WTC11 (cell line): ENCODE measurements around the gene SNX32. TPM values are rescaled to one million over a fixed set of nuclear protein-coding genes. Genes with fewer than 3 reads are reported as not detected.

Experiments
- ATAC-seq: fragments of 200-7000 bp; cut with Tn5 transposase; 2 replicates; pipeline ENCODE4 v1.10.0; 2021; ENCODE audit warnings: mild to moderate bottlenecking, moderate library complexity
- CTCF ChIA-PET: fragments of 300-600 bp; sonication (Branson Sonifier 250); formaldehyde crosslinking; loops from one replicate; lab custom pipeline; 2021; ENCODE audit warnings: antibody characterized with exemption; lab: Charles Lee
- POLR2A ChIA-PET: fragments of 350-600 bp; sonication (Branson Sonifier 250); formaldehyde crosslinking; loops from one replicate; lab custom pipeline; 2021; ENCODE audit warnings: antibody characterized with exemption; lab: Charles Lee
- DNase-seq: peaks from one replicate; pipeline ENCODE4 v3.0.0; 2021; ENCODE audit warnings: low spot score
- H3K27ac Mint-ChIP-seq: 2 replicates; pipeline ENCODE4 v1.8.0; 2021; ENCODE audit warnings: mixed read lengths
- H3K27me3 Mint-ChIP-seq: 2 replicates; pipeline ENCODE4 v1.8.0; 2021; ENCODE audit warnings: low read depth, mild to moderate bottlenecking, moderate library complexity, mixed read lengths
- H3K36me3 Mint-ChIP-seq: 2 replicates; pipeline ENCODE4 v1.8.0; 2021; ENCODE audit warnings: mixed read lengths
- H3K4me1 Mint-ChIP-seq: 2 replicates; pipeline ENCODE4 v1.8.0; 2022; ENCODE audit warnings: mixed read lengths
- H3K4me3 Mint-ChIP-seq: 2 replicates; pipeline ENCODE4 v1.8.0; 2021; ENCODE audit warnings: mild to moderate bottlenecking, moderate library complexity, mixed read lengths
- H3K9me3 Mint-ChIP-seq: 2 replicates; pipeline ENCODE4 v1.8.0; 2021; ENCODE audit warnings: mixed read lengths
- ATF6 ChIP-seq: sonication (generic); formaldehyde crosslinking; IDR thresholded peaks from 2 replicates; pipeline ENCODE4 v1.8.1; 2023; ENCODE audit warnings: mild to moderate bottlenecking, missing genetic modification reagents
- CBFB ChIP-seq: sonication (generic); formaldehyde crosslinking; IDR thresholded peaks from 2 replicates; pipeline ENCODE4 v1.8.1; 2022; ENCODE audit warnings: mild to moderate bottlenecking, low read depth, missing genetic modification reagents
- CREB1 ChIP-seq: sonication (generic); formaldehyde crosslinking; IDR thresholded peaks from 2 replicates; pipeline ENCODE4 v1.8.0; 2023; ENCODE audit warnings: mild to moderate bottlenecking, missing genetic modification reagents
- E2F1 ChIP-seq: sonication (generic); formaldehyde crosslinking; IDR thresholded peaks from 2 replicates; pipeline ENCODE4 v1.8.0; 2022; ENCODE audit warnings: mild to moderate bottlenecking, missing genetic modification reagents
- FOXJ3 ChIP-seq: sonication (generic); formaldehyde crosslinking; IDR thresholded peaks from 2 replicates; pipeline ENCODE4 v1.9.0; 2021; ENCODE audit warnings: missing genetic modification reagents, mild to moderate bottlenecking, borderline replicate concordance
- FOXP4 ChIP-seq: sonication (generic); formaldehyde crosslinking; IDR thresholded peaks from 2 replicates; pipeline ENCODE4 v1.8.0; 2022; ENCODE audit warnings: mild to moderate bottlenecking, missing genetic modification reagents
- GABPB1 ChIP-seq: sonication (generic); formaldehyde crosslinking; IDR thresholded peaks from 2 replicates; pipeline ENCODE4 v1.8.1; 2023; ENCODE audit warnings: mild to moderate bottlenecking, missing genetic modification reagents
- KAT7 ChIP-seq: sonication (generic); formaldehyde crosslinking; IDR thresholded peaks from 2 replicates; pipeline ENCODE4 v1.8.1; 2023; ENCODE audit warnings: missing genetic modification reagents, mild to moderate bottlenecking, borderline replicate concordance
- MLX ChIP-seq: sonication (generic); formaldehyde crosslinking; IDR thresholded peaks from 2 replicates; pipeline ENCODE4 v1.8.1; 2023; ENCODE audit warnings: mild to moderate bottlenecking, missing genetic modification reagents, moderate library complexity
- NFE2L1 ChIP-seq: sonication (generic); formaldehyde crosslinking; IDR thresholded peaks from 2 replicates; pipeline ENCODE4 v1.8.1; 2023; ENCODE audit warnings: missing genetic modification reagents
- NR3C1 ChIP-seq: sonication (generic); formaldehyde crosslinking; conservative IDR thresholded peaks from 2 replicates; pipeline ENCODE4 v1.8.1; 2023; ENCODE audit warnings: low read depth, mild to moderate bottlenecking, missing genetic modification reagents
- RORB ChIP-seq: fragments of 250-450 bp; sonication (Bioruptor Pico); IDR thresholded peaks from 2 replicates; pipeline ENCODE4 v1.9.0; 2021; ENCODE audit warnings: mild to moderate bottlenecking
- SOX15 ChIP-seq: fragments of 250-450 bp; sonication (Bioruptor Pico); IDR thresholded peaks from 2 replicates; pipeline ENCODE4 v1.9.0; 2021; ENCODE audit warnings: mild to moderate bottlenecking
- SP1 ChIP-seq: sonication (generic); formaldehyde crosslinking; conservative IDR thresholded peaks from 2 replicates; pipeline ENCODE4 v1.8.1; 2022; ENCODE audit warnings: missing genetic modification reagents
- ZNF263 ChIP-seq: sonication (generic); formaldehyde crosslinking; IDR thresholded peaks from 2 replicates; pipeline ENCODE4 v1.8.1; 2022; ENCODE audit warnings: low read depth, mild to moderate bottlenecking, moderate library complexity, missing genetic modification reagents
- ZNF671 ChIP-seq: fragments of 250-450 bp; sonication (Bioruptor Pico); IDR thresholded peaks from 2 replicates; pipeline ENCODE4 v1.8.0; 2021; ENCODE audit warnings: mild to moderate bottlenecking
- total RNA-seq: library from RNA; stranded (reverse); gene quantifications from 3 replicates; pipeline ENCODE4 v1.2.3, GENCODE V29; 2021
- TF ChIP-seq, protein P1 (sequence below): fragments of 250-450 bp; sonication (Bioruptor Pico); IDR thresholded peaks from 2 replicates; pipeline ENCODE4 v1.9.0; 2021; ENCODE audit warnings: mild to moderate bottlenecking
- TF ChIP-seq, protein P2 (sequence below): fragments of 250-450 bp; sonication (Bioruptor Pico); IDR thresholded peaks from 2 replicates; pipeline ENCODE4 v1.8.0; 2021; ENCODE audit warnings: mild to moderate bottlenecking

SNX32 gene
- total RNA-seq, 1 experiment from 2014 or later: 2.9 TPM

GRCh38 chr11:65861165-65861505, 27.4 kb downstream of the SNX32 start:
- H3K27me3 Mint-ChIP-seq: no peaks in the 10 kb centered on the region
- ChIA-PET POLR2A (interaction anchor here (1.1 to 4.2 kb wide), 6 partner anchors 10 to 55 kb away, joined by 3 to 90 read pairs (median 18); partner anchors contain the start of genes CCDC85B, EFEMP2 and FIBP), CTCF (interaction anchor here (0.7 to 16.6 kb wide), 9 partner anchors 8 to 184 kb away, joined by 3 to 539 read pairs (median 8); partner anchors contain the start of genes CCDC85B, EFEMP2 and FIBP)
- DNase-seq (no peak), ATAC-seq (no peak)
- peak overlapping the region; percentile 80 for H3K27ac Mint-ChIP-seq
- no peak for TF ChIP-seq ZNF263 (CRISPR knock-in tag)
- no peak for TF ChIP-seq FOXP4 (CRISPR knock-in tag)
- TF ChIP-seq CREB1 (CRISPR knock-in tag): no peak
- TF ChIP-seq CBFB: no peak
- no peak for TF ChIP-seq NFE2L1
- TF ChIP-seq ATF6 (CRISPR knock-in tag): no peak
- no peak for TF ChIP-seq SP1 (CRISPR knock-in tag)
- no peak for TF ChIP-seq NR3C1 (CRISPR knock-in tag)
- peak; percentile 41; the same call in 1 of the 2 replicates for TF ChIP-seq GABPB1
- H3K36me3 Mint-ChIP-seq: peaks cover 28% of the 10 kb centered on the region
- H3K4me3 Mint-ChIP-seq: peak overlapping the region; percentile 90
- H3K9me3 Mint-ChIP-seq: no peaks in the 10 kb centered on the region
- H3K4me1 Mint-ChIP-seq: peaks cover 18% of the 10 kb centered on the region

DNA sequence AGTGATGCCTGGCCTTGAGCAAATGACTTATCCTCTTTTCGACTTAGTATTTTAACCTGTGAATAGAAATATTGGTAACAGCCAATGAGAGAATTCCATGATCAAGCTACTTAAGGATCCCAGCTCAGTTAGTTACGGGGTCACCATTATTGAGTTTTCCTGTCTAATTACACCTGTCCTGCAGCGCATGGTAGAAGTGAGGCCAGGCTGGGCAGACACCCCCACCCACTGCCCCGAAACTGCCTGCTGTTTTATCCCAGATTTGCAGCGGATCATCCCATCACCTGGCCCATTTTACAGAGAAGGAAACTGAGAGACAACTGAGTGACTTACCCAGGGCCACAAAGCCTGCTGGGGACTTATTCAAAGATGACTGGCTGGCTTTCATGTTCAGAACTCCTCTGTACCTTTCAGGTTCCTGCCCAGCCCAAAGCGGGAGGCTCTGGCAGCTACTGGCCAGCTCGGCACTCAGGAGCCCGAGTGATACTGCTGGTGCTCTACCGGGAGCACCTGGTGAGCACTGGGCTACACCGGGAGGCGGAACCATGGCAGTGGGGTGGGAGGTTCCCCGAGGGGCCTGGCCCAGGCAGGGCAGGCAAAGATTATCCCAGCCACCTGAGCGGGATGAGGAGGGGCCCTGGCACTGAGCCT, 27.9 kb downstream of the SNX32 start:
- no peaks in the 10 kb centered on the region for H3K9me3 Mint-ChIP-seq
- CTCF ChIA-PET: interaction anchor here (0.8 to 16.6 kb wide), 7 partner anchors 9 to 184 kb away, joined by 3 to 539 read pairs (median 14); partner anchors contain the start of genes CCDC85B, EFEMP2 and FIBP
- ATAC-seq (no peak), DNase-seq (no peak)
- H3K4me1 Mint-ChIP-seq: peaks cover 13% of the 10 kb centered on the region
- TF ChIP-seq RORB (no peak), GABPB1 (no peak), SOX15 (CRISPR knock-in tag) (no peak), KAT7 (CRISPR knock-in tag) (no peak), FOXJ3 (CRISPR knock-in tag) (no peak)
- TF ChIP-seq, protein P1, sequence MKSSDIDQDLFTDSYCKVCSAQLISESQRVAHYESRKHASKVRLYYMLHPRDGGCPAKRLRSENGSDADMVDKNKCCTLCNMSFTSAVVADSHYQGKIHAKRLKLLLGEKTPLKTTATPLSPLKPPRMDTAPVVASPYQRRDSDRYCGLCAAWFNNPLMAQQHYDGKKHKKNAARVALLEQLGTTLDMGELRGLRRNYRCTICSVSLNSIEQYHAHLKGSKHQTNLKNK (CRISPR knock-in tag): no peak
- TF ChIP-seq, protein P2, sequence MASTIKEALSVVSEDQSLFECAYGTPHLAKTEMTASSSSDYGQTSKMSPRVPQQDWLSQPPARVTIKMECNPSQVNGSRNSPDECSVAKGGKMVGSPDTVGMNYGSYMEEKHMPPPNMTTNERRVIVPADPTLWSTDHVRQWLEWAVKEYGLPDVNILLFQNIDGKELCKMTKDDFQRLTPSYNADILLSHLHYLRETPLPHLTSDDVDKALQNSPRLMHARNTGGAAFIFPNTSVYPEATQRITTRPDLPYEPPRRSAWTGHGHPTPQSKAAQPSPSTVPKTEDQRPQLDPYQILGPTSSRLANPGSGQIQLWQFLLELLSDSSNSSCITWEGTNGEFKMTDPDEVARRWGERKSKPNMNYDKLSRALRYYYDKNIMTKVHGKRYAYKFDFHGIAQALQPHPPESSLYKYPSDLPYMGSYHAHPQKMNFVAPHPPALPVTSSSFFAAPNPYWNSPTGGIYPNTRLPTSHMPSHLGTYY (CRISPR knock-in tag): no peak
- H3K4me3 Mint-ChIP-seq: peak overlapping the region; percentile 90
- POLR2A ChIA-PET: interaction anchor here (1.1 to 4.2 kb wide), 4 partner anchors 10 to 54 kb away, joined by 3 to 90 read pairs (median 20); partner anchors contain the start of genes CCDC85B and FIBP
- H3K27ac Mint-ChIP-seq: no peak overlapping the region
- H3K27me3 Mint-ChIP-seq: no peaks in the 10 kb centered on the region
- H3K36me3 Mint-ChIP-seq: peaks cover 23% of the 10 kb centered on the region

- H3K4me1 Mint-ChIP-seq: peaks cover 14% of the 10 kb centered on the region
- no peak overlapping the region for H3K27ac Mint-ChIP-seq
- no peak for DNase-seq
- CTCF ChIA-PET: interaction anchor here (4.2 to 16.6 kb wide), 3 partner anchors 8 to 27 kb away, joined by 70 to 539 read pairs (median 89); partner anchors contain the start of genes CCDC85B, EFEMP2 and FIBP
- H3K4me3 Mint-ChIP-seq: peak overlapping the region; percentile 90; the same call in 1 of the 2 replicates
- ATAC-seq: no peak
- H3K9me3 Mint-ChIP-seq: no peaks in the 10 kb centered on the region
- H3K27me3 Mint-ChIP-seq: no peaks in the 10 kb centered on the region
- POLR2A ChIA-PET: interaction anchor here (1.1 kb wide), 1 partner anchor 10 kb away, joined by 3 read pairs; no protein-coding TSS in a partner anchor
- H3K36me3 Mint-ChIP-seq: peaks cover 20% of the 10 kb centered on the region
- TF ChIP-seq E2F1 (CRISPR knock-in tag) (no peak), MLX (CRISPR knock-in tag) (no peak), ATF6 (CRISPR knock-in tag) (no peak), SP1 (CRISPR knock-in tag) (no peak), RORB (no peak), ZNF671 (CRISPR knock-in tag) (no peak)
Measured at GRCh38 chr11:65862191-65862735, 28.5 kb downstream of the SNX32 start.
